HepG2 (cell line): Measurements from ENCODE around the gene ZNRF3. TPM values are rescaled to one million over a fixed set of nuclear protein-coding genes. Genes with fewer than 3 reads are reported as not detected.

Experiments used
- ATF6 ChIP-seq: sonication (generic); formaldehyde crosslinking; conservative IDR thresholded peaks from 2 replicates; pipeline ENCODE4 v1.4.0; 2020; ENCODE audit warnings: missing genetic modification reagents
- ELK4 ChIP-seq: sonication (generic); formaldehyde crosslinking; IDR thresholded peaks from 2 replicates; pipeline ENCODE4 v1.9.0; 2021; ENCODE audit warnings: missing genetic modification reagents, borderline replicate concordance
- GLMP ChIP-seq: sonication (generic); formaldehyde crosslinking; IDR thresholded peaks from 2 replicates; pipeline ENCODE4 v1.9.0; 2021; ENCODE audit warnings: missing genetic modification reagents, mild to moderate bottlenecking, borderline replicate concordance
- HDAC6 ChIP-seq: fragments of 200-600 bp; sonication (generic); IDR thresholded peaks from 2 replicates; pipeline ENCODE4 v1.7.0; 2017; ENCODE audit warnings: mild to moderate bottlenecking, antibody characterized with exemption, low read length, low read depth
- KAT2B ChIP-seq: fragments of 150-350 bp; IDR thresholded peaks from 2 replicates; pipeline ENCODE4 v1.6.1; 2014; ENCODE audit warnings: low read depth, low read length, borderline replicate concordance
- KMT2A ChIP-seq: sonication (generic); formaldehyde crosslinking; IDR thresholded peaks from 2 replicates; pipeline ENCODE4 v1.4.0; 2020; ENCODE audit warnings: missing genetic modification reagents
- MLLT10 ChIP-seq: sonication (generic); formaldehyde crosslinking; IDR thresholded peaks from 2 replicates; pipeline ENCODE4 v1.4.0; 2020; ENCODE audit warnings: missing genetic modification reagents
- MTF2 ChIP-seq: sonication (generic); formaldehyde crosslinking; IDR thresholded peaks from 2 replicates; pipeline ENCODE4 v1.5.0; 2020; ENCODE audit warnings: missing genetic modification reagents, borderline replicate concordance
- NFE2L1 ChIP-seq: sonication (generic); formaldehyde crosslinking; IDR thresholded peaks from 2 replicates; pipeline ENCODE4 v1.4.0; 2020; ENCODE audit warnings: missing genetic modification reagents, mild to moderate bottlenecking, borderline replicate concordance
- NFIB ChIP-seq: sonication (generic); formaldehyde crosslinking; IDR thresholded peaks from 2 replicates; pipeline ENCODE4 v1.9.0; 2021; ENCODE audit warnings: missing genetic modification reagents, mild to moderate bottlenecking, borderline replicate concordance
- PAF1 ChIP-seq: IDR thresholded peaks from 2 replicates; pipeline ENCODE4 v1.6.1; 2016; ENCODE audit warnings: missing genetic modification reagents, missing compliant biosample characterization
- REPIN1 ChIP-seq: sonication (generic); formaldehyde crosslinking; IDR thresholded peaks from 2 replicates; pipeline ENCODE4 v1.8.0; 2022; ENCODE audit warnings: missing genetic modification reagents, low read depth, mild to moderate bottlenecking, borderline replicate concordance
- RFXANK ChIP-seq: IDR thresholded peaks from 2 replicates; pipeline ENCODE4 v1.6.1; 2016
- RXRB ChIP-seq: IDR thresholded peaks from 2 replicates; pipeline ENCODE4 v1.6.1; 2016; ENCODE audit warnings: borderline replicate concordance, missing genetic modification reagents, missing compliant biosample characterization
- SOX6 ChIP-seq, 2 experiments: fragments of 450-650 bp in 1 of 2; sonication (generic) in 1 of 2; formaldehyde crosslinking in 1 of 2; IDR thresholded peaks; 2 replicates each; pipeline versions ENCODE4 v1.4.0 to v1.6.1; 2017 to 2020; ENCODE audit warnings: antibody characterized with exemption in 1 of 2, mild to moderate bottlenecking in 1 of 2, missing genetic modification reagents in 1 of 2
- ZBTB42 ChIP-seq: sonication (generic); formaldehyde crosslinking; IDR thresholded peaks from 2 replicates; pipeline ENCODE4 v1.5.0; 2020; ENCODE audit warnings: mild to moderate bottlenecking, missing genetic modification reagents
- ZNF20 ChIP-seq: sonication (generic); formaldehyde crosslinking; IDR thresholded peaks from 2 replicates; pipeline ENCODE4 v1.4.0; 2020; ENCODE audit warnings: mild to moderate bottlenecking, moderate library complexity, missing genetic modification reagents
- ZNF547 ChIP-seq: sonication (generic); formaldehyde crosslinking; IDR thresholded peaks from 2 replicates; pipeline ENCODE4 v1.5.1; 2020; ENCODE audit warnings: mild to moderate bottlenecking, missing genetic modification reagents
- ZNF749 ChIP-seq: sonication (generic); formaldehyde crosslinking; IDR thresholded peaks from 2 replicates; pipeline ENCODE4 v1.8.0; 2022; ENCODE audit warnings: mild to moderate bottlenecking, missing genetic modification reagents, moderate library complexity, borderline replicate concordance
- ZSCAN31 ChIP-seq: sonication (generic); formaldehyde crosslinking; IDR thresholded peaks from 2 replicates; pipeline ENCODE4 v1.5.0; 2020; ENCODE audit warnings: low read depth, mild to moderate bottlenecking, missing genetic modification reagents
- polyA plus RNA-seq, 8 experiments: library from polyadenylated mRNA; depleted of rRNA in 3 of 8; stranded (reverse) in 7 of 8; unstranded in 1 of 8; fragments of >200 nt; fragmentation: Illumina TruSeq in 4 of 8; extraction: Trizol in 4 of 8; gene quantifications; 2 replicates each; pipeline versions ENCODE4 v1.2.1 to v1.2.3, GENCODE V29; 2011 to 2016; ENCODE audit warnings: low read depth in 4 of 8, missing spikeins in 1 of 8, mixed read lengths in 1 of 8; ENCODE audit not compliant: insufficient read depth in 1 of 8
- total RNA-seq, 5 experiments: library from RNA; depleted of rRNA; stranded (reverse); fragments of >200 nt; fragmentation: Illumina TruSeq; extraction: Trizol; gene quantifications; 2 replicates each; pipeline ENCODE4 v1.2.3, GENCODE V29; 2016; ENCODE audit warnings: low read depth in 1 of 5
- TF ChIP-seq, protein P1 (sequence below): sonication (generic); formaldehyde crosslinking; IDR thresholded peaks from 2 replicates; pipeline ENCODE4 v1.4.0; 2020; ENCODE audit warnings: missing genetic modification reagents, low read depth, mild to moderate bottlenecking, borderline replicate concordance
- TF ChIP-seq, protein P2 (sequence below): IDR thresholded peaks from 2 replicates; pipeline ENCODE4 v1.6.1; 2016; ENCODE audit warnings: missing compliant biosample characterization, missing genetic modification reagents, borderline replicate concordance

ZNRF3 gene
- total and polyA plus RNA-seq, 2 of the 13 experiments (the other 11 are each of a cell fraction or from before 2014, with no cell fraction given) = 20.3 to 36.7 TPM

DNA sequence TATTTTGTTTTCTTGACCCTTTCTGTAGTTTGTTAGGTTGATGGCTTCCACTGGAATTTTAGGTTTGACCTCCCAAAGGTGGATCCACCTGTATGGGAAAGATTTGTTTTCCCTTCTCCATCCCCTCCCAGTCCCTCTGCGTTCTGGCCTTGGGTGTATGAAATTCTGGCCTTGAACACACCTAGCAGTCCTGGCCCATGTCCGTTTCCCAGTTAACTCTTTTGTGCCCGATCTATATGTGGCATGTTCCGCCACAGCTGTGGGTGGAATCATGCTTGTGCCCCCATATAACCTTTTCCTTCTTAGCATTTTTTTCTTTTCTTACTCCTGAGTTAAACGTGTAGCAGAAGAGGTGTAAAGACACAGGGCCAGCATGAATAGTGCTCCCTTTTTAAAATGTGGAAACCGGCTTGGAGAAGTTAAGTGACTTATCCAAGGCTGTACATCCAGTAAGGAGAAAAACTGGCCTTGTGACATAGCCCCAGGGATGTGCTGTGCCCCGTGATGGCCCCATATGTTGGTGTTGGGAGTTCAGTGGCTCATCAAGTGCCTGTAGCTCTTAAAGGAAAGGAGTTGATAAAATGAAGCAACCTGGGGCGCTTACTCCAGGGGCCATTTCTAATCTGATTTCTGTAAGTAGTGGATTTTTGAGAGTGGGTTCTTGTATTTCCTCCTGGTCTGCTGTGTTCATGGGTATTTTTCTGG, 39.3 kb downstream of the ZNRF3 start (continued):
- TF ChIP-seq KMT2A (peak; percentile 58; the same call in 1 of the 2 replicates), PAF1 (CRISPR knock-in tag) (no peak), ELK4 (CRISPR knock-in tag) (no peak), NFIB (CRISPR knock-in tag) (no peak), HDAC6 (no peak), ZBTB42 (CRISPR knock-in tag) (no peak), MLLT10 (no peak), RXRB (peak; percentile 75), ZNF547 (CRISPR knock-in tag) (no peak), NFE2L1 (CRISPR knock-in tag) (no peak), ZNF20 (no peak), REPIN1 (CRISPR knock-in tag) (no peak), GLMP (CRISPR knock-in tag) (no peak), SOX6 (IDR thresholded peaks at IDR 0.05) (no peak), SOX6 (CRISPR knock-in tag; IDR thresholded peaks at IDR 0.05) (peak; percentile 83), ZSCAN31 (CRISPR knock-in tag) (no peak), ZNF749 (CRISPR knock-in tag) (no peak), RFXANK (no peak), KAT2B (no peak), MTF2 (CRISPR knock-in tag) (no peak), ATF6 (CRISPR knock-in tag) (no peak)
- TF ChIP-seq, protein P1, sequence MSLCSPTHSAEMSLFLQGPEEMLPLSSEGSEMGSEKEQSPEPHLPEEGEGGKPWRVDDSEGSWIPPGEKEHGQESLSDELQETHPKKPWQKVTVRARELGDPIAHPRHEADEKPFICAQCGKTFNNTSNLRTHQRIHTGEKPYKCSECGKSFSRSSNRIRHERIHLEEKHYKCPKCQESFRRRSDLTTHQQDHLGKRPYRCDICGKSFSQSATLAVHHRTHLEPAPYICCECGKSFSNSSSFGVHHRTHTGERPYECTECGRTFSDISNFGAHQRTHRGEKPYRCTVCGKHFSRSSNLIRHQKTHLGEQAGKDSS (CRISPR knock-in tag) = peak; percentile 39; the same call in 1 of the 2 replicates
- TF ChIP-seq, protein P2, sequence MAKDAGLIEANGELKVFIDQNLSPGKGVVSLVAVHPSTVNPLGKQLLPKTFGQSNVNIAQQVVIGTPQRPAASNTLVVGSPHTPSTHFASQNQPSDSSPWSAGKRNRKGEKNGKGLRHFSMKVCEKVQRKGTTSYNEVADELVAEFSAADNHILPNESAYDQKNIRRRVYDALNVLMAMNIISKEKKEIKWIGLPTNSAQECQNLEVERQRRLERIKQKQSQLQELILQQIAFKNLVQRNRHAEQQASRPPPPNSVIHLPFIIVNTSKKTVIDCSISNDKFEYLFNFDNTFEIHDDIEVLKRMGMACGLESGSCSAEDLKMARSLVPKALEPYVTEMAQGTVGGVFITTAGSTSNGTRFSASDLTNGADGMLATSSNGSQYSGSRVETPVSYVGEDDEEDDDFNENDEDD (CRISPR knock-in tag) = no peak
